CD4-positive, alpha-beta T cell (primary cell): ENCODE results near the gene RFX8. TPM values are rescaled to one million over a fixed set of nuclear protein-coding genes. Genes with fewer than 3 reads are reported as not detected.

Source experiments
- ATAC-seq: fragments of 200-7000 bp; cut with Tn5 transposase; one replicate; pipeline ENCODE4 v1.10.0; 2022; ENCODE audit warnings: mild to moderate bottlenecking; ENCODE audit not compliant: poor library complexity
- CTCF ChIA-PET: fragments of 350-600 bp; sonication (Branson Sonifier 250); formaldehyde crosslinking; loops from one replicate; lab custom pipeline; 2021; ENCODE audit warnings: antibody characterized with exemption, inconsistent platforms; lab: Charles Lee
- POLR2A ChIA-PET: fragments of 350-600 bp; sonication (Branson Sonifier 250); formaldehyde crosslinking; loops from one replicate; lab custom pipeline; 2021; ENCODE audit warnings: antibody characterized with exemption, inconsistent platforms; lab: Charles Lee
- DNase-seq, 14 experiments: peaks; one replicate each; pipeline ENCODE4 v3.0.0-alpha.2; 2013 to 2020; ENCODE audit warnings: mixed read lengths in 2 of 14
- H3K27ac ChIP-seq, 2 donors: one replicate each; pipeline versions ENCODE4 v1.5.1 to v1.7.0; 2013; ENCODE audit warnings: low read length in 2 of 2, low read depth in 1 of 2, mild to moderate bottlenecking in 1 of 2
- H3K27me3 ChIP-seq, 2 experiments: 1 replicate in 1 of 2; 2 replicates in 1 of 2; pipeline versions ENCODE4 v1.6.1 to v1.7.0; 2013; ENCODE audit warnings: low read length in 2 of 2, control low read depth in 1 of 2, mild to moderate bottlenecking in 1 of 2, moderate library complexity in 1 of 2; ENCODE audit not compliant: insufficient read depth in 2 of 2, control insufficient read depth in 1 of 2
- H3K36me3 ChIP-seq: one replicate; pipeline ENCODE4 v1.6.1; 2013; ENCODE audit warnings: low read length, control low read depth; ENCODE audit not compliant: insufficient read depth
- H3K4me1 ChIP-seq: one replicate; pipeline ENCODE4 v1.6.1; 2013; ENCODE audit warnings: low read length, control low read depth; ENCODE audit not compliant: insufficient read depth
- H3K4me3 ChIP-seq: one replicate; pipeline ENCODE4 v1.5.1; 2013; ENCODE audit warnings: mild to moderate bottlenecking, low read length, moderate library complexity
- H3K9me3 ChIP-seq, 2 experiments: 1 replicate in 1 of 2; 2 replicates in 1 of 2; pipeline versions ENCODE4 v1.6.1 to v1.7.0; 2013; ENCODE audit warnings: low read length in 2 of 2, mild to moderate bottlenecking in 2 of 2, control low read depth in 1 of 2, moderate library complexity in 1 of 2; ENCODE audit not compliant: control insufficient read depth in 1 of 2, insufficient read depth in 1 of 2
- H3K27ac Mint-ChIP-seq: one replicate; pipeline ENCODE4 v1.8.0; 2020; ENCODE audit warnings: mixed read lengths
- H3K27me3 Mint-ChIP-seq: one replicate; pipeline ENCODE4 v1.8.0; 2021; ENCODE audit warnings: mixed read lengths
- H3K36me3 Mint-ChIP-seq: one replicate; pipeline ENCODE4 v1.8.0; 2021; ENCODE audit warnings: low read depth, mixed read lengths
- H3K4me1 Mint-ChIP-seq: one replicate; pipeline ENCODE4 v1.8.0; 2021; ENCODE audit warnings: low read depth, mixed read lengths
- H3K4me3 Mint-ChIP-seq: one replicate; pipeline ENCODE4 v1.8.0; 2020; ENCODE audit warnings: mild to moderate bottlenecking, mixed read lengths
- H3K9me3 Mint-ChIP-seq: one replicate; pipeline ENCODE4 v1.8.0; 2020; ENCODE audit warnings: mixed read lengths
- intact Hi-C, 2 experiments: fragments of 100-400 bp; cut with DNase I in 1 of 2; cut with micrococcal nuclease in 1 of 2; formaldehyde crosslinking; loops; one replicate each; pipeline versions ENCODE4 v1.15.1 to v1.9.0; 2023 to 2025; cut with DNase I, micrococcal nuclease
- total RNA-seq, 174 experiments: library from RNA in 2 of 174; stranded (reverse) in 2 of 174; gene quantifications; one replicate each; pipeline ENCODE4 v1.2.3 and lab custom pipeline; 2021 to 2026
- TF ChIP-seq, protein P1 (sequence below): fragments of 200-600 bp; IDR thresholded peaks from one replicate; pipeline ENCODE4 v1.8.0; 2022; ENCODE audit warnings: antibody characterized with exemption, mild to moderate bottlenecking

Gene RFX8
- total RNA-seq, 2 experiments from 2014 or later, result 0.67 to 1.1 TPM

DNA sequence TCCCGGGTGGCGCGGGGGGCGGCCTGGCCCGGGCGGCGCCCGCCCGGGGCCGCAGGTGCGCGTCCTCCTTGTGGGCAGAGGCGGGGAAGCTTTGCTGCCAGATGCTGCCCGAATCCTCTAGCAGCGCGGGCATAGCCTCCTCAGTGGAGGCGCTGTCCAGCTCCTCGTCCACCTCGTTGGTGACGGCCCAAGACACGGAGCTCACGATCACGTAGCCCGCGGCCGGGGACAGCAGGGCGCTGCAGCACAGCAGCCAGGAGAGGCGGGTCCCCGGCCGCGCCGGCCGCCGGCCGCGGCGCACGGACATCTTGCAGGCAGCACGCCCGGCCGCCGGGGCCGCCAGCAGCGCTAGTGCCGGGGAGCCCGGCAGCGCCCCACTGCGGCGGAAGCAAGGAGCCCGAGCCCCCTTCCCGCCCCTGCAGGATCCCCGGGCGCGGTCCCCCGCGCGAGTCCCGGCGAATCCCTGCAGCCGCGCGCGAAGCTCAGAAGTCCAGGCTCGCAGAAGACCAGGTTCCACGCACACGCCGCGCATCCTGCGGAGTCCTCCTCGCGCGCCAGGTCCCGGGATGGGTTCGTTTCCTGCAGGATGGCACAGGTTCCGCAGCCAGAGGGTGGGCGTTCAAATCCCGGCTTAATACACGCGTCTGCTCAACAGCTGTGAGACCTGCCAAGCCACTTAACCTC lies 87.6 kb downstream of the RFX8 start, which contains the start of gene CREG2:
Gene CREG2, minus strand, starts transcription at position 353 of the 684 bp plus-strand sequence. Its CDS starts 46 bp downstream, at position 307.
- DNase-seq, result peak; percentile 27 to 80 (median 49)
- ChIA-PET POLR2A (interaction anchor here (1.4 to 4.1 kb wide), 3 partner anchors 25 to 79 kb away, joined by 3 to 22 read pairs (median 5); partner anchors contain the start of gene RNF149), CTCF (interaction anchor here (0.7 to 2.1 kb wide), 5 partner anchors 37 to 80 kb away, joined by 3 to 7 read pairs (median 4); no protein-coding TSS in a partner anchor)
- Mint-ChIP-seq H3K27ac (no peak within 1 kb of the TSS), H3K9me3 (no peaks in the 10 kb centered on the region), H3K4me3 (peak within 1 kb of the TSS; percentile 79), H3K36me3 (no peaks in the 10 kb centered on the region), H3K4me1 (peaks cover 11% of the 10 kb centered on the region), H3K27me3 (peaks cover 61% of the 10 kb centered on the region)
- Histone ChIP-seq H3K9me3 (peaks cover 0 to 4% of the 10 kb centered on the region in 2 experiments), H3K36me3 (no peaks in the 10 kb centered on the region), H3K4me3 (peak within 1 kb of the TSS; percentile 44), H3K27me3 (peaks cover 20 to 38% of the 10 kb centered on the region in 2 experiments), H3K27ac (no peak within 1 kb of the TSS), H3K4me1 (peaks cover 13% of the 10 kb centered on the region)
- TF ChIP-seq, protein P1, sequence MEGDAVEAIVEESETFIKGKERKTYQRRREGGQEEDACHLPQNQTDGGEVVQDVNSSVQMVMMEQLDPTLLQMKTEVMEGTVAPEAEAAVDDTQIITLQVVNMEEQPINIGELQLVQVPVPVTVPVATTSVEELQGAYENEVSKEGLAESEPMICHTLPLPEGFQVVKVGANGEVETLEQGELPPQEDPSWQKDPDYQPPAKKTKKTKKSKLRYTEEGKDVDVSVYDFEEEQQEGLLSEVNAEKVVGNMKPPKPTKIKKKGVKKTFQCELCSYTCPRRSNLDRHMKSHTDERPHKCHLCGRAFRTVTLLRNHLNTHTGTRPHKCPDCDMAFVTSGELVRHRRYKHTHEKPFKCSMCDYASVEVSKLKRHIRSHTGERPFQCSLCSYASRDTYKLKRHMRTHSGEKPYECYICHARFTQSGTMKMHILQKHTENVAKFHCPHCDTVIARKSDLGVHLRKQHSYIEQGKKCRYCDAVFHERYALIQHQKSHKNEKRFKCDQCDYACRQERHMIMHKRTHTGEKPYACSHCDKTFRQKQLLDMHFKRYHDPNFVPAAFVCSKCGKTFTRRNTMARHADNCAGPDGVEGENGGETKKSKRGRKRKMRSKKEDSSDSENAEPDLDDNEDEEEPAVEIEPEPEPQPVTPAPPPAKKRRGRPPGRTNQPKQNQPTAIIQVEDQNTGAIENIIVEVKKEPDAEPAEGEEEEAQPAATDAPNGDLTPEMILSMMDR, result peak; percentile 56
- peak; percentile 93 for ATAC-seq
- intact Hi-C loops, result loop anchor here (2.0 to 5.0 kb wide), 3 partner anchors 44 to 374 kb away; partner anchors contain the start of gene CNOT11 (in 1 of the 2)

DNA sequence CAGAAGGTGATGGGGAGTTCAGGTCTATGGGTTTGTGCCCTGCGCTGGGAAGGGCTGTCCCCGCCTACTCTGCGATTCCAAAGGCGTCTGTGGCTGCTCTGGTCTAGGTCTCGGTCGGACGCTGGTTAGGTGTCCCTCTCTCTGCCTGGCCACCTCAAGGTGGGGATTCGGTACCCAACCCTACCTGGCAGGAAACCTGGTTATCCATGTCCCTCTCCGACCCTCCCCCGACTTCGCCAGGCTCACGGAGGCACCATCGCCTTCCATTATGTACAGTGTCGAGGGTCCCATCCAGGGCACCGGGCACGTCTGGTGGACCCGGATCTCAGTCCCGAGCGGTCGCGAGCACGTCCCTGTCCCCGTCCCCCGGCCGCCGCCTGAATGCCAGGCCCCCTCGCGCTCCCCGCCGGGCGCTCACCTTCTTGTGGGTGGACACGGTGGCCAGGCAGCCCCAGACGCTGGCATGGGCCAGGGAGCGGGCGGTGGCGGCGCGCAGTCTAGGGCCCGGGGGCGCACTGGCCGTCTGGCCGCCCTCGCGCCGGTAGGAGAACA lies 88.2 kb downstream of the RFX8 start:
- Mint-ChIP-seq H3K27ac (no peak overlapping the region), H3K27me3 (peaks cover 61% of the 10 kb centered on the region), H3K9me3 (no peaks in the 10 kb centered on the region), H3K36me3 (no peaks in the 10 kb centered on the region), H3K4me3 (peak overlapping the region; percentile 65), H3K4me1 (peaks cover 11% of the 10 kb centered on the region)
- CTCF ChIA-PET, result interaction anchor here (0.7 to 2.0 kb wide), 4 partner anchors 36 to 56 kb away, joined by 3 to 7 read pairs (median 4); no protein-coding TSS in a partner anchor
- peaks cover 13% of the 10 kb centered on the region for H3K4me1 ChIP-seq
- no peak for ATAC-seq
- H3K27me3 ChIP-seq, result peaks cover 20 to 38% of the 10 kb centered on the region in 2 experiments
- POLR2A ChIA-PET, result interaction anchor here (1.2 to 4.1 kb wide), 6 partner anchors 10 to 78 kb away, joined by 3 to 22 read pairs (median 4); partner anchors contain the start of gene RNF149
- DNase-seq, result no peak
- no peaks in the 10 kb centered on the region for H3K36me3 ChIP-seq
- peaks cover 0 to 4% of the 10 kb centered on the region in 2 experiments for H3K9me3 ChIP-seq
- no peak overlapping the region for H3K27ac ChIP-seq
- intact Hi-C loops, result loop anchor here (2.0 to 5.0 kb wide), 3 partner anchors 44 to 374 kb away; partner anchors contain the start of gene CNOT11 (in 1 of the 2)
- peak overlapping the region; percentile 44 for H3K4me3 ChIP-seq
- TF ChIP-seq, protein P1, result no peak

DNA sequence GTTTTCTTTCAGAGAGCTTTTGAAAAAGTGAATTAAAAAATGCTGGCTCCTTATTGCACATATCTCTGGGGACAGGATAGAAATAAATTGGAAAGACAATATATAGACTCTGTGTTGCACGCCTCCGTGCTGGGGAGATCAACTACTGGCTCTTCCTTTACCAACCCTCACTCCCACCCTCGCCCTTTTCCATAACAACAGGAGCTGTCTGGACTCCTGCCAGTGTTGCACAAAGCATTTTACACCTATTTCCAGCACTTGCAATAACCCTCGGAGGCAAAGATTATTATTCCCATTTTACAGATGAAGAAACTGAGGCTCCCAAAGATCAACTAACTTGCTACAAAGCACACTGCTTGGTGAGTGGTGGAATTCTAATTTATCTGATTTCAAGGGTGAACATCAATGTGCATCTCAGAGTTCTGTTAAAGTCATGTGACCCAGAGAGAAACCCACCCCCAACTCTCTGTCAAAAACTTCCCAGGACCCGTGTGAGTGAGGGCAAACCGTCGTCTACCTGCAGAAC lies 91.8 kb downstream of the RFX8 start:
- H3K27me3 ChIP-seq, result peaks cover 13 to 26% of the 10 kb centered on the region in 2 experiments
- no peak overlapping the region for H3K27ac ChIP-seq
- H3K9me3 ChIP-seq, result peaks cover 0 to 4% of the 10 kb centered on the region in 2 experiments
- ATAC-seq (no peak), DNase-seq (no peak)
- Mint-ChIP-seq H3K4me3 (no peak overlapping the region), H3K27ac (no peak overlapping the region), H3K27me3 (peaks cover 40% of the 10 kb centered on the region), H3K9me3 (no peaks in the 10 kb centered on the region), H3K4me1 (peaks cover 11% of the 10 kb centered on the region), H3K36me3 (no peaks in the 10 kb centered on the region)
- POLR2A ChIA-PET, result no interaction called here
- intact Hi-C loops, result no loop called here
- TF ChIP-seq, protein P1, result no peak
- H3K36me3 ChIP-seq, result no peaks in the 10 kb centered on the region
- peaks cover 13% of the 10 kb centered on the region for H3K4me1 ChIP-seq
- H3K4me3 ChIP-seq, result no peak overlapping the region
- CTCF ChIA-PET, result no interaction called here
